Fibroblast of mammary gland (primary cell): ENCODE results near the gene SIRPB1.
"Not testable (repeated sequence)": the region's sequence is repeated elsewhere in the genome, so short reads cannot be mapped to it uniquely, and the experiment has no call there.

Experiments used
- DNase-seq: peaks from one replicate; pipeline ENCODE4 v3.0.0-alpha.2; 2010; ENCODE audit warnings: low read depth
- H3K4me3 ChIP-seq: 2 replicates; pipeline ENCODE4 v1.5.1; 2011; ENCODE audit warnings: low read depth, mild to moderate bottlenecking, low read length, moderate library complexity; ENCODE audit not compliant: control insufficient read depth
- TF ChIP-seq, protein P1 (sequence below): conservative IDR thresholded peaks from 2 replicates; pipeline ENCODE4 v1.5.1; 2011; ENCODE audit warnings: low read depth, low read length, inconsistent platforms; ENCODE audit not compliant: control insufficient read depth, insufficient read depth

Gene SIRPB1

DNA sequence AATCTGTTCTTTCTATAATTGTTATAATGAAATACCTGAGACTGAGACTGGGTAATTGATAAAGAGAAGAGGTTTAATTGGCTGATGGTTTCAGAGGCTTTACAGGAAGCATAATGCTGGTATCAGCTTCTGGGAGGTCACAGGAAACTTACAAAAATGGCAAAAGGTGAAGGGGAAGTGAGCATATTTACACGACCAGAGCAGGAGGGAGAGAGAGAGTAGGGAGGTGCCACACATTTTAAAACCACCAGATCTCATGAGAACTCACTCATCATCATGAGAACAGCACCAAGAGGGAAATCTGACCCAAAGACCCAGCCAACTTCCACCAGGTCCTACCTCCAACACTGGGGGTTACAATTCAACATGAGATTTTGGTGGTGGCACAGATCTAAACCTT is 2.6 kb upstream of the SIRPB1 start:
- no peak for DNase-seq
- H3K4me3 ChIP-seq = no peak overlapping the region
- TF ChIP-seq, protein P1, sequence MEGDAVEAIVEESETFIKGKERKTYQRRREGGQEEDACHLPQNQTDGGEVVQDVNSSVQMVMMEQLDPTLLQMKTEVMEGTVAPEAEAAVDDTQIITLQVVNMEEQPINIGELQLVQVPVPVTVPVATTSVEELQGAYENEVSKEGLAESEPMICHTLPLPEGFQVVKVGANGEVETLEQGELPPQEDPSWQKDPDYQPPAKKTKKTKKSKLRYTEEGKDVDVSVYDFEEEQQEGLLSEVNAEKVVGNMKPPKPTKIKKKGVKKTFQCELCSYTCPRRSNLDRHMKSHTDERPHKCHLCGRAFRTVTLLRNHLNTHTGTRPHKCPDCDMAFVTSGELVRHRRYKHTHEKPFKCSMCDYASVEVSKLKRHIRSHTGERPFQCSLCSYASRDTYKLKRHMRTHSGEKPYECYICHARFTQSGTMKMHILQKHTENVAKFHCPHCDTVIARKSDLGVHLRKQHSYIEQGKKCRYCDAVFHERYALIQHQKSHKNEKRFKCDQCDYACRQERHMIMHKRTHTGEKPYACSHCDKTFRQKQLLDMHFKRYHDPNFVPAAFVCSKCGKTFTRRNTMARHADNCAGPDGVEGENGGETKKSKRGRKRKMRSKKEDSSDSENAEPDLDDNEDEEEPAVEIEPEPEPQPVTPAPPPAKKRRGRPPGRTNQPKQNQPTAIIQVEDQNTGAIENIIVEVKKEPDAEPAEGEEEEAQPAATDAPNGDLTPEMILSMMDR = no peak

DNA sequence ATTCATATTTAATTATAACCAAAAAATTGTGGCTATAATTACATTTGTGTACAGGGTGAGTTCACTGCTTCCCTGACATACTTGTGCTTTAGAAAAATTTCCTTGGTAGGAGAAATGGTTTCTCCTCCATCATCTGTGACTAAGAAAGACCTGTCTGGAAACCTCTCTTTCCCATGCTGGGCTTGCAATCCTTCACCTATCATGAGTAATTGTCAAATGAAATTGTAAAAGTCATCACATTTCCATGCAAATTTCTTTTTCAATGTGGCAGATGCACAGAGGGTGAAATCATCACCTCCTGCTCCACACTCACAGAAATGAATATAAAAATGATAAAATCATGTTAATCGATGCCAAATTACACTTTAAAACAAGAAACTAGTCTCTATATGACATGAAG is 1.5 kb upstream of the SIRPB1 start:
- DNase-seq = no peak
- H3K4me3 ChIP-seq = no peak overlapping the region
- TF ChIP-seq, protein P1 = no peak

DNA sequence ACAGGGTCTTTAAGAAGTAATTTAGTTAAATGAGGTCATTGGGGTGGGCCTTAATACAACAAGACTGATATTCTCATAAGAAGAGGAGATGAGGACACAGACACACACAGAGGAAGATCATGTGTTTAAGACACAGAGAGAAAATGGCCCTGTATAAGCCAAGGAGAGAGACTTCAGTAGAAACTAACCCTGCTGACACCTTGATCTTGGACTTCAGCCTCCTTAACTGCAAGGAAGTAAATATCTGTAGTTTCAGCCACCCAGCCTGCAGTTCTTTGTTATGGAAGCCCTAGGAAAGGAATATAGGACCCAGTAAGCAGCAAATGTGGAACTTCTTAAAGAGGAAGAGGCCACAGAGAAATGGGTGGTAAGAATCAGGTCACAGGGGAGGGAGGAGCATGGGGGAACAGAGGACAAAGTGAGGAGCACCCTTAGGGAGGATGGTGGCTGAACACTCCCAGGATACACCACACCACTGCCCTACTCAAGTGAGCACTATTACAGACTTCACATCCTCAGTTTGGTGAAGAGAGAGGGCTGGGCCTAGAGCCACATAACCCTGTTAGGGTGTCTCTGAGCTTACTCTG is 762 bp downstream of the SIRPB1 start:
- no peak overlapping the region for H3K4me3 ChIP-seq
- TF ChIP-seq, protein P1 = no peak
- DNase-seq = no peak

DNA sequence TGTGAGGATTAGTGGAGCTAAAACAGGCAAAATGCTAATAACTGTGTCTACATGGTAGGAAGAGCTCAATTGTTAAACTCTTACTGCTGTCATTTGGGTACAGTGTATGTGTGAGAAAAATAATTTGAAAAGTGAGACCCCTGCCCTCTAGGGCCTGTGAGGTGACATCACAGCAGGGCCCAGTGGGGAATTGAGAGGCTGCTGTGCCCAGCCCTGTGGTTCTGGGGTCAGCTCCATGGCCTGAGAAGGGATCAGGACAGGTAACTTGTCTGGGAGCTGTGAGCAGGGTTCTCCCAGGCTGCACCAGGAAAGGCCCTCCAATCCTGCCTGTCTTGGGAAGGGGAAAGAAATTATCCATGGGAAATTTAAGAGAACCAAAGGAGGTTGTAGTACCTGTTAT is 1.3 kb downstream of the SIRPB1 start:
- TF ChIP-seq, protein P1 = no peak
- DNase-seq = no peak
- no peak overlapping the region for H3K4me3 ChIP-seq

DNA sequence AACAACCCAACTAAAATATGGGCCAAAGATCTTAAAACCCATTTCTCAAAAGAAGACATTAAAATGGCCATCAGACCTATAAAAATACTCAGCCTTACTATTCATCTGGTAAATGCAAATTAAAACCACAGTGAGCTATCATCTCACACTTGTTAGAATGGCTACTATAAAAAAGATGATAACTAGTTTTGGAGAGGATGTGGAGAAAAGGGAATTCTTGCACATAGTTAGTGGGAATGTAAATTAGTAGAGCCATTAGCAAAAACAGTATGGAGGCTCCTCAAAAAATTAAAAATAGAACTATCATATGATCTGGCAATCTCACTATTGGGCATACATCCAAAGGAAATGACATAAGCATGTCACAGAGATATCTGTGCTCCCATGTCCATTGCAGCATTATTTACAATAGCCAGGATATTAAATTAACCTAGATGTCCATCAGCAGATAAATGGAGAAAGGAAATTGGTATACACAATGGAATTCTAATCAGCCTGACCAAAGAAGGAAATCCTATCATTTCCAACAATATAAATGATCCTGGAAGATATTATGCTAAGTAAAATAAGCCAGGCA is 2.9 kb downstream of the SIRPB1 start:
- no peak overlapping the region for H3K4me3 ChIP-seq
- TF ChIP-seq, protein P1 = no peak
- no peak for DNase-seq

DNA sequence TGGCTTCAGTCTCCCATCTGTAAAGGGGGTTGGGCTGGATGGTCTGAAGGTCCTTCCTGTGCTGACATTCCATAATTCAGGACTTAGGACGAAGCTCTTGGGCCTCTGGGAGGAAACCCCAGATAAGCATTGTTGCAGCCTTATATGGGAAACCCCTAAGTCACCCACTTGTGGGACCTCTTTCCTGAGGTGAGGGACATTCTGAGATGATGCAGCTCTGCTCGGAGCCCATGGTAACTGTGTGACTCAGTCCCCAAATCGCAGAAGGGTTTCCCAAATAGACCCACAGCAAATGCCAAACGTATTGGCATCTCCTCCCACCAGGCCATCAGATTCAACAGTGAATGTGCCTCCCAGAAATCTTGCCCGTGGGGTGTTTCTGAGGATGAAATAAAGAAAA is 9.4 kb downstream of the SIRPB1 start:
- H3K4me3 ChIP-seq, DNase-seq: not testable (repeated sequence)

DNA sequence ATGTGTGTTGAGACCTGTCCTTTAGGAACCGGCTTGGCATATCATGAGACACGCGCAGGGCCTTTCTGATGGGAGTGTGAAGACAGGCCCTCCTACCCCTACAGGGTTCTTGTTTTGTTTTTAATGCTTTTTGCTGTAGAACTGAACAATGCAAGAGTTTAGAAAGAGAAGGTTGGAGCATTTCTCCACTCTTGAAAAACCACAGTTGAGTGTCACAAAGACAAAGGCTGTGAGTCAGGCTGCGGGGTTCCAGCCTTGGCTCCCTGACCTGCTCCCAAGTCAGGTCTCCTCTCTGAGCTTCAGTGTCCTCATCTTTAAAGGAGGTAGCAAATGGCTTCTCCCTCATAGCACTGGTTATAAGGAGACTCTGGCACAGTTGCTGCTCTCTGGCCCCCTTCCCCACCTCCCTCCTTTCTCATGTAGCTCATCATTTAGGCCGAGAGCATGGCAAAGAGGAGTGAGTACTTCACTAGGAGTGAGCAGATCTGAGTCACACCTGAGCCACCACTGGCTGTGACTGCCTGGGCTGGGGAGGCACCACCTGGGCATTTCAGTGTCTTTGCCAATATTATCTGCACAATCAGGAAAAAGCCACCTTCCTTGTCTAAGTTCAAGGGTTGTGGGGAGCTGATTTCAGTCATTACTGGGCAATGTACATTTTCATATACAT is 11.0 kb downstream of the SIRPB1 start:
- H3K4me3 ChIP-seq, DNase-seq: not testable (repeated sequence)
